Endothelial cell of umbilical vein (primary cell): ENCODE results near the gene PTPRD. TPM values are rescaled to one million over a fixed set of nuclear protein-coding genes. Genes with fewer than 3 reads are reported as not detected.

Source experiments
- BruUV-seq: library from RNA; stranded (reverse); fragments of 400-500 nt; replicated peaks from 2 replicates; lab custom pipeline; 2021; lab: Mats Ljungman, UMichigan
- CTCF ChIA-PET: fragments of 300-600, 350-600 bp; sonication (Branson Sonifier 250); formaldehyde crosslinking; loops from one replicate; lab custom pipeline; 2021; ENCODE audit warnings: antibody characterized with exemption, inconsistent platforms; lab: Charles Lee
- POLR2A ChIA-PET: fragments of 300-600, 350-600 bp; sonication (Branson Sonifier 250); formaldehyde crosslinking; loops from one replicate; lab custom pipeline; 2021; ENCODE audit warnings: antibody characterized with exemption, inconsistent platforms; lab: Charles Lee
- DNase-seq: peaks from one replicate; pipeline ENCODE4 v3.0.0-alpha.2; 2011; ENCODE audit warnings: low read depth, low spot score
- FAIRE-seq: peaks from 2 replicates; lab custom pipeline; 2011; peaks lifted over from hg19 to GRCh38; lab: Jason Lieb, UNC
- H2AFZ ChIP-seq: 2 replicates; pipeline ENCODE4 v1.6.0; 2012; ENCODE audit warnings: low read depth, low read length, control low read depth, inconsistent platforms
- H3K27ac ChIP-seq: 2 replicates; pipeline ENCODE4 v1.5.1; 2011; ENCODE audit warnings: low read depth, mild to moderate bottlenecking, control low read depth, low read length, moderate library complexity; ENCODE audit not compliant: insufficient read depth
- H3K27me3 ChIP-seq, 2 experiments: 2 replicates each; pipeline versions ENCODE4 v1.6.0 to v1.6.1; 2011; ENCODE audit warnings: low read length in 2 of 2, mixed read lengths in 1 of 2; ENCODE audit not compliant: control insufficient read depth in 2 of 2, insufficient read depth in 2 of 2
- H3K36me3 ChIP-seq, 2 experiments: 2 replicates in 1 of 2; 3 replicates in 1 of 2; pipeline ENCODE4 v1.5.1; 2011; ENCODE audit warnings: low read length in 2 of 2, mild to moderate bottlenecking in 1 of 2, moderate library complexity in 1 of 2; ENCODE audit not compliant: control insufficient read depth in 2 of 2, insufficient read depth in 2 of 2; ENCODE audit errors: extremely low read depth in 1 of 2
- H3K4me1 ChIP-seq: 3 replicates; pipeline ENCODE4 v1.5.1; 2011; ENCODE audit warnings: mild to moderate bottlenecking, low read length; ENCODE audit not compliant: control insufficient read depth, insufficient read depth; ENCODE audit errors: extremely low read depth
- H3K4me2 ChIP-seq: 2 replicates; pipeline ENCODE4 v1.6.1; 2011; ENCODE audit warnings: low read length, control low read depth, mixed read lengths; ENCODE audit not compliant: insufficient read depth
- H3K4me3 ChIP-seq, 3 experiments: fragments of 200-600 bp in 1 of 3; sonication (generic), shearing (Covaris generic) in 1 of 3; replicated peaks in 1 of 3; 2 replicates each; pipeline ENCODE4 v1.5.1; 2011 to 2016; ENCODE audit warnings: control low read depth in 3 of 3, low read length in 3 of 3, mild to moderate bottlenecking in 2 of 3, inconsistent platforms in 1 of 3, low read depth in 1 of 3, moderate library complexity in 1 of 3; ENCODE audit not compliant: insufficient read depth in 1 of 3
- H3K79me2 ChIP-seq: 2 replicates; pipeline ENCODE4 v1.6.0; 2012; ENCODE audit warnings: low read length, inconsistent platforms; ENCODE audit not compliant: control insufficient read depth, insufficient read depth
- H3K9ac ChIP-seq: replicated peaks from 2 replicates; pipeline ENCODE3; 2011; ENCODE audit warnings: low read length, control low read depth; ENCODE audit not compliant: insufficient read depth; ENCODE audit errors: extremely low read depth
- H3K9me1 ChIP-seq: replicated peaks from 3 replicates; pipeline ENCODE4 v1.6.0; 2011; ENCODE audit warnings: mild to moderate bottlenecking, low read length; ENCODE audit not compliant: control insufficient read depth, insufficient read depth; ENCODE audit errors: extremely low read depth
- H3K9me3 ChIP-seq: replicated peaks from 2 replicates; pipeline ENCODE4 v1.5.1; 2012; ENCODE audit warnings: low read length, inconsistent platforms; ENCODE audit not compliant: control insufficient read depth, insufficient read depth
- H4K20me1 ChIP-seq: replicated peaks from 2 replicates; pipeline ENCODE3; 2011; ENCODE audit warnings: mild to moderate bottlenecking, low read length; ENCODE audit not compliant: control insufficient read depth, insufficient read depth; ENCODE audit errors: extremely low read depth
- EZH2 ChIP-seq: IDR thresholded peaks from 2 replicates; pipeline ENCODE4 v1.6.1; 2012; ENCODE audit warnings: borderline replicate concordance, low read depth, mild to moderate bottlenecking, moderate library complexity, low read length, inconsistent platforms; ENCODE audit not compliant: severe bottlenecking
- FOS ChIP-seq: IDR thresholded peaks from 2 replicates; pipeline ENCODE4 v1.6.1; 2011; ENCODE audit warnings: mild to moderate bottlenecking, low read length, moderate library complexity, borderline replicate concordance; ENCODE audit not compliant: insufficient read depth
- JUN ChIP-seq: IDR thresholded peaks from 2 replicates; pipeline ENCODE4 v1.6.1; 2011; ENCODE audit warnings: borderline replicate concordance, low read depth; ENCODE audit not compliant: insufficient read length, insufficient read depth
- MAX ChIP-seq: IDR thresholded peaks from 2 replicates; pipeline ENCODE4 v1.6.1; 2011; ENCODE audit not compliant: insufficient read depth, insufficient read length
- MYC ChIP-seq: IDR thresholded peaks from one replicate; pipeline ENCODE4 v1.6.1; 2011; ENCODE audit warnings: mild to moderate bottlenecking, low read depth, low read length
- POLR2AphosphoS5 ChIP-seq: IDR thresholded peaks from 2 replicates; pipeline ENCODE4 v1.6.1; 2012; ENCODE audit warnings: low read depth, mild to moderate bottlenecking, control low read depth, low read length, moderate library complexity; ENCODE audit not compliant: insufficient read depth
- dilution Hi-C: fragments of 300-500 bp; cut with MboI; formaldehyde crosslinking; loops from one replicate; pipeline ENCODE4 v1.15.0; 2019; ENCODE audit warnings: low sequenced_read_pairs; ENCODE audit not compliant: extremely low pct_ligation_motif_present
- intact Hi-C: fragments of 100-400 bp; cut with micrococcal nuclease; formaldehyde crosslinking; loops from one replicate; pipeline ENCODE4 v1.10.0; 2022
- polyA plus RNA-seq, 4 experiments: library from polyadenylated mRNA; depleted of rRNA in 3 of 4; stranded (reverse) in 3 of 4; unstranded in 1 of 4; fragments of >200 nt; gene quantifications; 2 replicates each; pipeline versions ENCODE4 v1.2.1 to v1.2.3, GENCODE V29; 2011 to 2012; ENCODE audit warnings: missing spikeins in 1 of 4
- total RNA-seq: library from RNA; stranded (reverse); gene quantifications from 2 replicates; pipeline ENCODE4 v1.2.3, GENCODE V29; 2021
- TF ChIP-seq, protein P1 (sequence below), 2 donors: IDR thresholded peaks; 1 replicate in 1 of 2; 2 replicates in 1 of 2; pipeline ENCODE4 v1.5.1; 2011; ENCODE audit warnings: low read length in 2 of 2, mild to moderate bottlenecking in 2 of 2, moderate library complexity in 2 of 2, control low read depth in 1 of 2, inconsistent platforms in 1 of 2, low read depth in 1 of 2; ENCODE audit not compliant: insufficient read depth in 1 of 2; ENCODE audit errors: extremely low read depth in 1 of 2

The PTPRD gene
- total and polyA plus RNA-seq, 2 donors (not counting 3 experiments of a cell fraction or from before 2014, with no cell fraction given) = 5.5 to 5.7 TPM

DNA sequence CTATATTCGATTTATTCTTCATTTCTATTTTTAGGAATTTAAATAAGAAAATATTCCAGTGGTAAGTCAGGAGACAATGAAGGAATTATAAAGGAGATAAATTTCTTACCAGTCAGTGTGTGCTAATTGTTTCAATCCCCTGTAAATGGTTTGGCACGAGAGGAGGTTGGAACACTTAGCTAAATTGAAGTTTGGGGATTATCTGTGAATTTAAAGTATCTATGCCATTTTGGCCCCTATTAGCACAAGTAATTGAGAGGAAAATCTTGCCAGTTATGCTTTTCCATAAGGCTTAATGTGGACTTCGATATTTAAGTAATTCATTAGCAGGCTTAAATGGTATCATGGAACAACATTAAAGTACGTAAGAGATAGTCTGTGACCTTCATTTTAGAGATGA is 860.8 kb downstream of the PTPRD start:
- Histone ChIP-seq H4K20me1 (no peaks in the 10 kb centered on the region), H3K9me1 (no peaks in the 10 kb centered on the region), H3K9me3 (no peaks in the 10 kb centered on the region), H3K4me1 (peaks cover 35% of the 10 kb centered on the region), H3K27ac (no peak overlapping the region), H3K36me3 (no peaks in the 10 kb centered on the region), H2AFZ (no peak overlapping the region), H3K9ac (no peak overlapping the region), H3K4me2 (no peak overlapping the region), H3K79me2 (no peaks in the 10 kb centered on the region), H3K27me3 (no peaks in the 10 kb centered on the region), H3K4me3 (no peak overlapping the region)
- POLR2A ChIA-PET = no interaction called here
- intact Hi-C loops (no loop called here), dilution Hi-C loops (no loop called here)
- CTCF ChIA-PET = no interaction called here
- no TSS peak for BruUV-seq
- DNase-seq (no peak), FAIRE-seq (no peak)
- TF ChIP-seq MYC (no peak), FOS (no peak), POLR2AphosphoS5 (no peak), MAX (no peak), JUN (no peak), EZH2 (no peak)
- TF ChIP-seq, protein P1, sequence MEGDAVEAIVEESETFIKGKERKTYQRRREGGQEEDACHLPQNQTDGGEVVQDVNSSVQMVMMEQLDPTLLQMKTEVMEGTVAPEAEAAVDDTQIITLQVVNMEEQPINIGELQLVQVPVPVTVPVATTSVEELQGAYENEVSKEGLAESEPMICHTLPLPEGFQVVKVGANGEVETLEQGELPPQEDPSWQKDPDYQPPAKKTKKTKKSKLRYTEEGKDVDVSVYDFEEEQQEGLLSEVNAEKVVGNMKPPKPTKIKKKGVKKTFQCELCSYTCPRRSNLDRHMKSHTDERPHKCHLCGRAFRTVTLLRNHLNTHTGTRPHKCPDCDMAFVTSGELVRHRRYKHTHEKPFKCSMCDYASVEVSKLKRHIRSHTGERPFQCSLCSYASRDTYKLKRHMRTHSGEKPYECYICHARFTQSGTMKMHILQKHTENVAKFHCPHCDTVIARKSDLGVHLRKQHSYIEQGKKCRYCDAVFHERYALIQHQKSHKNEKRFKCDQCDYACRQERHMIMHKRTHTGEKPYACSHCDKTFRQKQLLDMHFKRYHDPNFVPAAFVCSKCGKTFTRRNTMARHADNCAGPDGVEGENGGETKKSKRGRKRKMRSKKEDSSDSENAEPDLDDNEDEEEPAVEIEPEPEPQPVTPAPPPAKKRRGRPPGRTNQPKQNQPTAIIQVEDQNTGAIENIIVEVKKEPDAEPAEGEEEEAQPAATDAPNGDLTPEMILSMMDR (IDR thresholded peaks at IDR 0.05; ENCODE audit: extremely low read depth in 1 of 2, insufficient read depth in 1 of 2, low read depth in 1 of 2, low read length in 2 of 2) = no peak
